ENCODE data around the gene CCNQ.

The CCNQ gene

DNA sequence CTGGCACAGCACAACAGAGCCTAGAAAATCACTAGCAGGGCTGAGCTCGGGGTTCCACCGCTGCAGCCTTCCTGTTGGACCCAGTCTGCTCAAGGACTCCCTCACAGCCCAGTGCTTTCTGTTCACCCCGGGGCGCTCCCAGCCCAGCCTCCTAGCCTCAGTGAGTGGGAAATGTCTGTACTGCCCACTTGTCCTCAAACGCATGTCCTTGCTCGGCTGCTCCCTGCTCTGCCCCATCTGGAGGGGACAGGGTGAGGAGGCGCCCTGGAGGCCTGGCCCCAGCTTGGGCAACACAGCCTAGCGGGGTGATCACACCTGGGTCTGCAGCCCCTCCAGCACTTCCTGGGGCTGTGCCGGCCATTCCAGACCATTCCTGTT is 11.9 kb upstream of the CCNQ start:
- no peak for TF ChIP-seq EGR1 (IDR thresholded peaks at IDR 0.05)
- TF ChIP-seq CREB1 (IDR thresholded peaks at IDR 0.05; ENCODE audit: low read depth), result no peak
- no peak for TF ChIP-seq TAF1 (IDR thresholded peaks at IDR 0.05; ENCODE audit: low read depth)
- TF ChIP-seq, protein P1, sequence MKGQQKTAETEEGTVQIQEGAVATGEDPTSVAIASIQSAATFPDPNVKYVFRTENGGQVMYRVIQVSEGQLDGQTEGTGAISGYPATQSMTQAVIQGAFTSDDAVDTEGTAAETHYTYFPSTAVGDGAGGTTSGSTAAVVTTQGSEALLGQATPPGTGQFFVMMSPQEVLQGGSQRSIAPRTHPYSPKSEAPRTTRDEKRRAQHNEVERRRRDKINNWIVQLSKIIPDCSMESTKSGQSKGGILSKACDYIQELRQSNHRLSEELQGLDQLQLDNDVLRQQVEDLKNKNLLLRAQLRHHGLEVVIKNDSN (IDR thresholded peaks at IDR 0.05), result no peak
- TF ChIP-seq FOXM1 (IDR thresholded peaks at IDR 0.05; ENCODE audit: borderline replicate concordance, low read depth), result no peak
- TF ChIP-seq TCF12 (IDR thresholded peaks at IDR 0.05; ENCODE audit: low read depth), result no peak
- no peak for TF ChIP-seq CEBPB (IDR thresholded peaks at IDR 0.05)
- no peak for TF ChIP-seq YY1 (IDR thresholded peaks at IDR 0.05; ENCODE audit: low read depth)
- TF ChIP-seq, protein P2, sequence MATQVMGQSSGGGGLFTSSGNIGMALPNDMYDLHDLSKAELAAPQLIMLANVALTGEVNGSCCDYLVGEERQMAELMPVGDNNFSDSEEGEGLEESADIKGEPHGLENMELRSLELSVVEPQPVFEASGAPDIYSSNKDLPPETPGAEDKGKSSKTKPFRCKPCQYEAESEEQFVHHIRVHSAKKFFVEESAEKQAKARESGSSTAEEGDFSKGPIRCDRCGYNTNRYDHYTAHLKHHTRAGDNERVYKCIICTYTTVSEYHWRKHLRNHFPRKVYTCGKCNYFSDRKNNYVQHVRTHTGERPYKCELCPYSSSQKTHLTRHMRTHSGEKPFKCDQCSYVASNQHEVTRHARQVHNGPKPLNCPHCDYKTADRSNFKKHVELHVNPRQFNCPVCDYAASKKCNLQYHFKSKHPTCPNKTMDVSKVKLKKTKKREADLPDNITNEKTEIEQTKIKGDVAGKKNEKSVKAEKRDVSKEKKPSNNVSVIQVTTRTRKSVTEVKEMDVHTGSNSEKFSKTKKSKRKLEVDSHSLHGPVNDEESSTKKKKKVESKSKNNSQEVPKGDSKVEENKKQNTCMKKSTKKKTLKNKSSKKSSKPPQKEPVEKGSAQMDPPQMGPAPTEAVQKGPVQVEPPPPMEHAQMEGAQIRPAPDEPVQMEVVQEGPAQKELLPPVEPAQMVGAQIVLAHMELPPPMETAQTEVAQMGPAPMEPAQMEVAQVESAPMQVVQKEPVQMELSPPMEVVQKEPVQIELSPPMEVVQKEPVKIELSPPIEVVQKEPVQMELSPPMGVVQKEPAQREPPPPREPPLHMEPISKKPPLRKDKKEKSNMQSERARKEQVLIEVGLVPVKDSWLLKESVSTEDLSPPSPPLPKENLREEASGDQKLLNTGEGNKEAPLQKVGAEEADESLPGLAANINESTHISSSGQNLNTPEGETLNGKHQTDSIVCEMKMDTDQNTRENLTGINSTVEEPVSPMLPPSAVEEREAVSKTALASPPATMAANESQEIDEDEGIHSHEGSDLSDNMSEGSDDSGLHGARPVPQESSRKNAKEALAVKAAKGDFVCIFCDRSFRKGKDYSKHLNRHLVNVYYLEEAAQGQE (IDR thresholded peaks at IDR 0.05; ENCODE audit: low read depth), result no peak
- TF ChIP-seq ZBTB7A (IDR thresholded peaks at IDR 0.05; ENCODE audit: low read depth), result no peak
- no peak for TF ChIP-seq TEAD4 (IDR thresholded peaks at IDR 0.05)
- TF ChIP-seq NFIC (IDR thresholded peaks at IDR 0.05), result no peak
- TF ChIP-seq RAD21 (IDR thresholded peaks at IDR 0.05; ENCODE audit: low read depth), result no peak

DNA sequence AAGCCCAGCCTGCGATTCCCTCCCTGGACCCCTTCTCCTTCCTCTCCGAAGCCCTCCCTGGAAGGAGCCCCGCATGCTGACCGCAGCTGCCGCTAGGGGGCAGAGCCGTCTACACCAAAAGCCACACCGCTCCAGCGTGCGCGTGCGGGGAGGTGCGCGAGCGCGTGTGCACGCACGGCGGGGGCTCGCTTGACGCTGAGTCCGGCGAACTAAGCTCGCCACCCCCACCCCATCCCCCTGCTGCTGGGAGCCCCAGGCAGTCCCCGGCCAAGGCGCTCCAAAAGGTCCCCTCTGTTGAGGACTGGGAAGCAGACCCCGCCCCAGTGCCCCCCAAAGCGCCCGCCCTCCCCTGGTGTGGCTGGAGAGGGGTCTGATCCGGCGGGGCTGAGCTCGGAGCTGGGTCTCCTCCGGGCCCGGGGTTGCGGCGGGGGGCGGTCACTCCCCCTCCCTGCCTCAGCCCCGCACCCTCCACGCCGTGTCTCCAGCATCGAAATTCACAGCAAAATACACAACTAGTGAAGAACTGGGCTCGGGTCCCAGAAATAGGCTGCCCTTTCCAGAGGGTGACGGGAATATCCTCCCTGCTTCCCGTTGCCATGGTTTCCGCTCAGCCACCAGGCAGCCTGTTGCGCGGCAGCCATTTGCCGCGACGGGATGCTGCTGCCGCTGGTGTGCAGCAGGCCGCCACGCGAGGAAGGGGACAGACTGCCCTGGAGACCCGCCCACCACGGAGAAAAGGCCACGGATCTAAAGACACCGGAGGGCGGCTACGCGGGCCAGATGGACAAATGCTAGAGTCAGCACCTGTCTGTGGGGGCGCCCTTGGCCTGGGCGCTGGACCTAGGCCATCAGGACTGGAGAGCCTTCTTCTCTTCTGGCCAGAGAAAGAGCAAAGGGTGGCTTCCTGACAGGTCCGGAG is 11.2 kb upstream of the CCNQ start:
- peak; percentile 70 for TF ChIP-seq RAD21 (IDR thresholded peaks at IDR 0.05; ENCODE audit: low read depth)
- TF ChIP-seq TCF12 (IDR thresholded peaks at IDR 0.05; ENCODE audit: low read depth), result no peak
- TF ChIP-seq, protein P3, sequence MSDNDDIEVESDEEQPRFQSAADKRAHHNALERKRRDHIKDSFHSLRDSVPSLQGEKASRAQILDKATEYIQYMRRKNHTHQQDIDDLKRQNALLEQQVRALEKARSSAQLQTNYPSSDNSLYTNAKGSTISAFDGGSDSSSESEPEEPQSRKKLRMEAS (IDR thresholded peaks at IDR 0.05), result peak; percentile 81

DNA sequence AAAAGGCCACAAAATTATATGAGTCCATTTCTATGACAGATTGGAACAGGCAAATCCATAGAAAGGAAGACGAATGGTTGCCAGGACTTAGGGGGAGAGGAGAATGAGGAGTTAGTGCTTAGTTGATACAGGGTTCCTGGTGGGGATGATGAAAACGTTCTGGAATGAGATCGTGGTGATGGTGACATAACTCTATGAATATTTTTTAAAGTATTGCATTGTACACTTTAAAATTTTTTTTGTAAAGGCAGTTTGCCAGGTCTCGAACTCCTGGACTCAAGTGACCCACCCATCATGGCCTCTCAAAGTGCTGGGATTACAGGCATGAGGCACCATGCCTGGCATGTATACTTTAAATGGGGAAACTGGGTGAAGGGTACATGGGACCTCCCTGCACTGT is 9.9 kb upstream of the CCNQ start:
- TF ChIP-seq EGR1 (IDR thresholded peaks at IDR 0.05) (no peak), TCF12 (IDR thresholded peaks at IDR 0.05; ENCODE audit: low read depth) (no peak), CEBPB (IDR thresholded peaks at IDR 0.05) (no peak), FOXM1 (IDR thresholded peaks at IDR 0.05; ENCODE audit: borderline replicate concordance, low read depth) (no peak), YY1 (IDR thresholded peaks at IDR 0.05; ENCODE audit: low read depth) (no peak), ZBTB7A (IDR thresholded peaks at IDR 0.05; ENCODE audit: low read depth) (no peak), TEAD4 (IDR thresholded peaks at IDR 0.05) (no peak), EP300 (IDR thresholded peaks at IDR 0.05; ENCODE audit: borderline replicate concordance) (no peak)
- TF ChIP-seq, protein P3 (IDR thresholded peaks at IDR 0.05), result no peak
- TF ChIP-seq, protein P1 (IDR thresholded peaks at IDR 0.05), result no peak

DNA sequence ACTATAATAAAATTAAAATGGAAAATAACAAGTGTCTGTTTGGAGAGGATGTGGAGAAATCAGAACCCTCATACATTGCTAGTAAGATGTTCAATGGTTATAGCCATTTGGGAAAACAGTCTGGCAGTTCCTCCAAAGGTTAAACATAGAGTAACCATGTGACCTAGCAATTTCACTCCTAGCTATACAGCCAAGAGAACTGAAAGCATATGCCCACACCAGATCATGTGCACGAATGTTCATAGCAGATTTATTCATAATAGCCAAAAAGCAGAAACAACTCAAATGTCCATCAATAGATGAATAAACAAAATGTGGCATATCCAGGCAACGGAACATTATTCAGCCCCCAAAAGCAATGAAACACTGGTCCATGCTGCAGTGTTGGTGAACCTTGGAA is 9.4 kb upstream of the CCNQ start:
- TF ChIP-seq, protein P1 (IDR thresholded peaks at IDR 0.05), result no peak
- TF ChIP-seq NFIC (IDR thresholded peaks at IDR 0.05) (no peak), EGR1 (IDR thresholded peaks at IDR 0.05) (no peak), TEAD4 (IDR thresholded peaks at IDR 0.05) (no peak), EP300 (IDR thresholded peaks at IDR 0.05; ENCODE audit: borderline replicate concordance) (no peak), CREB1 (IDR thresholded peaks at IDR 0.05; ENCODE audit: low read depth) (no peak)
- TF ChIP-seq, protein P3 (IDR thresholded peaks at IDR 0.05), result no peak

DNA sequence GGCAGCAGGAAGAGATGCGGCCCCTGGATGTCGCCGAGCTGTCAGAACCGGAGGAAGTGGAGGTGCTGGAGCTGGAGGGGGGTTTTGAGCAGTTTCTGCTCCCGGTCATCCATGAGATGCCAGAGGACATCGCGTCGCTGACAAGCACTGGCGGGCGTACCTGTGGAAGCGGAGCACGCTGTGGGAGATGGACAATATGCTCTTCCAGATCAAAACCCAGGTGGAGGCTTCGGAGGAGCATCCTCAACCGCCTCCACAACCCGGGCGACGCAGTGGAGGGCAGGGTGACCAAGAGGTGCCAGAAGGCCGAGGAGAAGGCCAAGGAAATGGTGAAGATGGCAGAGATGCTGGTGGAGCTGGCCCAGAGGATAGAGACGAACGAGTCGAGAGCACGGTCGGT is 7.6 kb upstream of the CCNQ start:
- TF ChIP-seq, protein P3 (IDR thresholded peaks at IDR 0.05), result no peak
- TF ChIP-seq TCF12 (IDR thresholded peaks at IDR 0.05; ENCODE audit: low read depth) (no peak), TAF1 (IDR thresholded peaks at IDR 0.05; ENCODE audit: low read depth) (no peak), TEAD4 (IDR thresholded peaks at IDR 0.05) (no peak), YY1 (IDR thresholded peaks at IDR 0.05; ENCODE audit: low read depth) (no peak), EP300 (IDR thresholded peaks at IDR 0.05; ENCODE audit: borderline replicate concordance) (no peak), FOXM1 (IDR thresholded peaks at IDR 0.05; ENCODE audit: borderline replicate concordance, low read depth) (no peak), EGR1 (IDR thresholded peaks at IDR 0.05) (no peak), CREB1 (IDR thresholded peaks at IDR 0.05; ENCODE audit: low read depth) (no peak)
- TF ChIP-seq, protein P1 (IDR thresholded peaks at IDR 0.05), result no peak

DNA sequence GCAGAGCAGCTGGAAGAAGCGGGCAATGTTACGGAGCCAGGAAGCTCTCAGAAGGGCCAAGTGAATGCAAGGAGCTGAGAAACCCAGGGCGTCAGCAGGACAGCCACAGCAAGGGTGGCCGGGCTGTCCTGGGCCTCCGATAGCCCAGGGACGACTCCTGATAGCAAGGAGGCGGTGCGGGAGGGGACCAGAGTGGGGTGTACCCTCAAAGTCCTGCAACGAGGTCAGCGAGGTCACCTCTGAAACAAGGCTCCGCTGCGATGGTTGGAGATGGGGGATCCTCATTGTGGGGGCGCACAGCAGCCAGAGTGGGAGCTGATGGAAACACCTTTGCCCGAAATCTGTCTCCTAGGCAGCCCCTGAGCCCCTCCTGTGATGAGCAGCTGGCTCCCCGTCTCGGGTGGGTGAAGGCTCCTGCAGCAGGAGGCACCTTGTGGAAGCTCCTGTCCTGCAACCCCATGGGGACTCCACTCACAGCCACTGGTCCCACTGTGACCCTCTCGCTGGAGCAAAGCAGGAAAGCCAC is 4.3 kb upstream of the CCNQ start:
- TF ChIP-seq TEAD4 (IDR thresholded peaks at IDR 0.05) (no peak), TAF1 (IDR thresholded peaks at IDR 0.05; ENCODE audit: low read depth) (no peak), CREB1 (IDR thresholded peaks at IDR 0.05; ENCODE audit: low read depth) (no peak), RAD21 (IDR thresholded peaks at IDR 0.05; ENCODE audit: low read depth) (no peak), ZBTB7A (IDR thresholded peaks at IDR 0.05; ENCODE audit: low read depth) (no peak), EGR1 (IDR thresholded peaks at IDR 0.05) (no peak), TCF12 (IDR thresholded peaks at IDR 0.05; ENCODE audit: low read depth) (no peak), YY1 (IDR thresholded peaks at IDR 0.05; ENCODE audit: low read depth) (no peak)
- TF ChIP-seq, protein P3 (IDR thresholded peaks at IDR 0.05), result no peak

Measured in Ishikawa (cell line).